DOHH2 (cell line): Measurements from ENCODE around the gene PPFIBP2.
A peak's percentile ranks its signal among the peaks of the same experiment; 100 is the strongest.

ENCODE experiments used
- H3F3A ChIP-seq: fragments of 200-600 bp; sonication (generic), shearing (Covaris generic); 2 replicates; pipeline ENCODE4 v1.6.0; 2016; ENCODE audit warnings: antibody characterized with exemption, mild to moderate bottlenecking; ENCODE audit not compliant: control insufficient read depth, insufficient read depth
- H3K27ac ChIP-seq: fragments of 200-600 bp; sonication (generic); 2 replicates; pipeline ENCODE4 v1.5.1; 2014; ENCODE audit warnings: low read depth, mild to moderate bottlenecking, low read length, moderate library complexity
- H3K27me3 ChIP-seq: fragments of 200-600 bp; sonication (generic); 2 replicates; pipeline ENCODE4 v1.6.1; 2014; ENCODE audit warnings: mild to moderate bottlenecking, low read length, mixed read lengths; ENCODE audit not compliant: control insufficient read depth
- H3K36me3 ChIP-seq: fragments of 200-600 bp; sonication (generic); 2 replicates; pipeline ENCODE4 v1.6.1; 2014; ENCODE audit warnings: mild to moderate bottlenecking, low read length, moderate library complexity, mixed read lengths; ENCODE audit not compliant: control insufficient read depth
- H3K4me1 ChIP-seq: fragments of 200-600 bp; sonication (generic); 2 replicates; pipeline ENCODE4 v1.6.1; 2014; ENCODE audit warnings: mild to moderate bottlenecking, low read length, mixed read lengths; ENCODE audit not compliant: control insufficient read depth
- H3K4me2 ChIP-seq: fragments of 200-600 bp; sonication (generic); 2 replicates; pipeline ENCODE4 v1.6.0; 2014; ENCODE audit warnings: mild to moderate bottlenecking, low read length, moderate library complexity
- H3K4me3 ChIP-seq: fragments of 200-600 bp; sonication (generic); 2 replicates; pipeline ENCODE4 v1.5.1; 2014; ENCODE audit warnings: mild to moderate bottlenecking, low read length, mixed read lengths
- H3K79me2 ChIP-seq: fragments of 200-600 bp; sonication (generic); 2 replicates; pipeline ENCODE4 v1.6.1; 2014; ENCODE audit warnings: mild to moderate bottlenecking, low read length, mixed read lengths; ENCODE audit not compliant: control insufficient read depth
- H3K9me2 ChIP-seq: fragments of 200-600 bp; sonication (generic); replicated peaks from 2 replicates; pipeline ENCODE4 v1.6.1; 2014; ENCODE audit warnings: mild to moderate bottlenecking, low read length, mixed read lengths; ENCODE audit not compliant: control insufficient read depth
- H3K9me3 ChIP-seq: fragments of 200-600 bp; sonication (generic); 2 replicates; pipeline ENCODE4 v1.6.1; 2014; ENCODE audit warnings: antibody characterized with exemption, low read length, mixed read lengths; ENCODE audit not compliant: control insufficient read depth, insufficient read depth
- H4K20me1 ChIP-seq: fragments of 200-600 bp; sonication (generic); 2 replicates; pipeline ENCODE4 v1.6.0; 2014; ENCODE audit warnings: low read depth, mild to moderate bottlenecking, antibody characterized with exemption, low read length, moderate library complexity; ENCODE audit not compliant: control insufficient read depth, insufficient read depth
- CTCF ChIP-seq: fragments of 200-600 bp; sonication (generic); IDR thresholded peaks from one replicate; pipeline ENCODE4 v1.5.1; 2014; ENCODE audit warnings: antibody characterized with exemption, mild to moderate bottlenecking, low read depth, low read length; ENCODE audit not compliant: poor library complexity, severe bottlenecking
- EZH2phosphoT487 ChIP-seq: fragments of 200-600 bp; sonication (generic); IDR thresholded peaks from 2 replicates; pipeline ENCODE4 v1.6.1; 2017; ENCODE audit warnings: borderline replicate concordance, mild to moderate bottlenecking, antibody characterized with exemption, low read length, moderate library complexity, mixed read lengths

Gene PPFIBP2

GRCh38 chr11:7683571-7683970 is 169.8 kb downstream of the PPFIBP2 start:
- no peaks in the 10 kb centered on the region for H3F3A ChIP-seq
- H3K9me2 ChIP-seq = no peaks in the 10 kb centered on the region
- H3K27ac ChIP-seq = no peak overlapping the region
- no peaks in the 10 kb centered on the region for H3K9me3 ChIP-seq
- TF ChIP-seq EZH2phosphoT487 = no peak
- TF ChIP-seq CTCF = no peak
- no peaks in the 10 kb centered on the region for H3K4me1 ChIP-seq
- H3K27me3 ChIP-seq = peaks cover 26% of the 10 kb centered on the region
- no peaks in the 10 kb centered on the region for H3K79me2 ChIP-seq
- no peak overlapping the region for H3K4me2 ChIP-seq
- no peak overlapping the region for H3K4me3 ChIP-seq
- H3K36me3 ChIP-seq = no peaks in the 10 kb centered on the region
- no peaks in the 10 kb centered on the region for H4K20me1 ChIP-seq

- Histone ChIP-seq H3K4me1 (peaks cover 4% of the 10 kb centered on the region), H3K4me2 (no peak overlapping the region), H3K9me2 (no peaks in the 10 kb centered on the region), H3F3A (no peaks in the 10 kb centered on the region), H4K20me1 (no peaks in the 10 kb centered on the region), H3K79me2 (no peaks in the 10 kb centered on the region), H3K27me3 (peaks cover 22% of the 10 kb centered on the region), H3K4me3 (no peak overlapping the region), H3K27ac (no peak overlapping the region), H3K36me3 (no peaks in the 10 kb centered on the region), H3K9me3 (no peaks in the 10 kb centered on the region)
- TF ChIP-seq CTCF = no peak
- no peak for TF ChIP-seq EZH2phosphoT487
Measured at GRCh38 chr11:7686761-7687160, 173.0 kb downstream of the PPFIBP2 start.

GRCh38 chr11:7687386-7687785 is 173.6 kb downstream of the PPFIBP2 start:
- no peak overlapping the region for H3K27ac ChIP-seq
- no peaks in the 10 kb centered on the region for H4K20me1 ChIP-seq
- no peaks in the 10 kb centered on the region for H3K9me2 ChIP-seq
- H3K36me3 ChIP-seq = no peaks in the 10 kb centered on the region
- H3K4me1 ChIP-seq = peaks cover 10% of the 10 kb centered on the region
- no peaks in the 10 kb centered on the region for H3K9me3 ChIP-seq
- H3K4me2 ChIP-seq = no peak overlapping the region
- TF ChIP-seq EZH2phosphoT487 = no peak
- TF ChIP-seq CTCF = no peak
- no peaks in the 10 kb centered on the region for H3K79me2 ChIP-seq
- no peak overlapping the region for H3K4me3 ChIP-seq
- no peaks in the 10 kb centered on the region for H3F3A ChIP-seq
- H3K27me3 ChIP-seq = peaks cover 20% of the 10 kb centered on the region

GRCh38 chr11:7688238-7688826 is 174.5 kb downstream of the PPFIBP2 start:
- no peak overlapping the region for H3K4me2 ChIP-seq
- no peaks in the 10 kb centered on the region for H4K20me1 ChIP-seq
- no peaks in the 10 kb centered on the region for H3K79me2 ChIP-seq
- H3K9me2 ChIP-seq = no peaks in the 10 kb centered on the region
- TF ChIP-seq EZH2phosphoT487 (no peak), CTCF (peak; percentile 78)
- no peaks in the 10 kb centered on the region for H3F3A ChIP-seq
- no peak overlapping the region for H3K27ac ChIP-seq
- H3K9me3 ChIP-seq = no peaks in the 10 kb centered on the region
- H3K4me1 ChIP-seq = peaks cover 17% of the 10 kb centered on the region
- H3K4me3 ChIP-seq = no peak overlapping the region
- H3K36me3 ChIP-seq = no peaks in the 10 kb centered on the region
- peaks cover 17% of the 10 kb centered on the region for H3K27me3 ChIP-seq
